Suprapubic skin (tissue), 4 donors: ENCODE results near the gene WIPF2. TPM values are rescaled to one million over a fixed set of nuclear protein-coding genes. Genes with fewer than 3 reads are reported as not detected.

Experiments
- DNase-seq, 2 donors: peaks; one replicate each; pipeline ENCODE4 v3.0.0-alpha.2; 2019; ENCODE audit warnings: low spot score in 2 of 2
- H3K27ac ChIP-seq: fragments of 200-600 bp; sonication (generic); one replicate; pipeline ENCODE4 v1.5.1; 2019
- H3K27me3 ChIP-seq: fragments of 200-600 bp; sonication (generic); one replicate; pipeline ENCODE4 v1.5.1; 2019
- H3K36me3 ChIP-seq: fragments of 200-600 bp; sonication (generic); one replicate; pipeline ENCODE4 v1.5.1; 2019
- H3K4me1 ChIP-seq: fragments of 200-600 bp; sonication (generic); one replicate; pipeline ENCODE4 v1.5.1; 2019
- H3K4me3 ChIP-seq: fragments of 200-600 bp; sonication (generic); one replicate; pipeline ENCODE4 v1.5.1; 2019; ENCODE audit warnings: mild to moderate bottlenecking
- H3K9me3 ChIP-seq: fragments of 200-600 bp; sonication (generic); one replicate; pipeline ENCODE4 v1.5.1; 2019
- EP300 ChIP-seq: sonication (generic); formaldehyde crosslinking; IDR thresholded peaks from one replicate; pipeline ENCODE4 v1.6.1; 2017; ENCODE audit warnings: antibody characterized with exemption
- POLR2A ChIP-seq, 2 donors: fragments of 450-650 bp; IDR thresholded peaks; one replicate each; pipeline ENCODE4 v1.6.1; 2017; ENCODE audit warnings: antibody characterized with exemption in 2 of 2, mild to moderate bottlenecking in 2 of 2, moderate library complexity in 2 of 2
- POLR2AphosphoS5 ChIP-seq, 3 donors: sonication (generic); formaldehyde crosslinking; IDR thresholded peaks; one replicate each; pipeline ENCODE4 v1.6.1; 2017; ENCODE audit warnings: antibody characterized with exemption in 3 of 3
- WGBS: methylation state at CpG from one replicate; pipeline ENCODE4 v1.1.5; 2018; 5-methylcytosine and 5-hydroxymethylcytosine counted together
- total RNA-seq, 4 donors: library from RNA; depleted of rRNA; stranded (reverse); fragments of >200 nt; gene quantifications; one replicate each; pipeline ENCODE4 v1.1.0, GENCODE V29; 2016
- TF ChIP-seq, protein P1 (sequence below), 2 donors: fragments of 200-600 bp in 1 of 2; fragments of 450-650 bp in 1 of 2; sonication (generic) in 1 of 2; IDR thresholded peaks; one replicate each; pipeline ENCODE4 v1.5.1; 2016 to 2019; ENCODE audit warnings: antibody characterized with exemption in 2 of 2, mild to moderate bottlenecking in 1 of 2, moderate library complexity in 1 of 2

Gene WIPF2
- total RNA-seq, 4 donors from 2014 or later: 18.2 to 25.5 (median 21.6) TPM

- H3K4me1 ChIP-seq: peaks cover 94% of the 10 kb centered on the region
- TF ChIP-seq, protein P1, sequence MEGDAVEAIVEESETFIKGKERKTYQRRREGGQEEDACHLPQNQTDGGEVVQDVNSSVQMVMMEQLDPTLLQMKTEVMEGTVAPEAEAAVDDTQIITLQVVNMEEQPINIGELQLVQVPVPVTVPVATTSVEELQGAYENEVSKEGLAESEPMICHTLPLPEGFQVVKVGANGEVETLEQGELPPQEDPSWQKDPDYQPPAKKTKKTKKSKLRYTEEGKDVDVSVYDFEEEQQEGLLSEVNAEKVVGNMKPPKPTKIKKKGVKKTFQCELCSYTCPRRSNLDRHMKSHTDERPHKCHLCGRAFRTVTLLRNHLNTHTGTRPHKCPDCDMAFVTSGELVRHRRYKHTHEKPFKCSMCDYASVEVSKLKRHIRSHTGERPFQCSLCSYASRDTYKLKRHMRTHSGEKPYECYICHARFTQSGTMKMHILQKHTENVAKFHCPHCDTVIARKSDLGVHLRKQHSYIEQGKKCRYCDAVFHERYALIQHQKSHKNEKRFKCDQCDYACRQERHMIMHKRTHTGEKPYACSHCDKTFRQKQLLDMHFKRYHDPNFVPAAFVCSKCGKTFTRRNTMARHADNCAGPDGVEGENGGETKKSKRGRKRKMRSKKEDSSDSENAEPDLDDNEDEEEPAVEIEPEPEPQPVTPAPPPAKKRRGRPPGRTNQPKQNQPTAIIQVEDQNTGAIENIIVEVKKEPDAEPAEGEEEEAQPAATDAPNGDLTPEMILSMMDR (IDR thresholded peaks at IDR 0.05): peak in 1 of 2 donors; percentile 7
- peak in 1 of 2 donors; percentile 24 for TF ChIP-seq POLR2A (IDR thresholded peaks at IDR 0.05)
- no peak for TF ChIP-seq EP300
- no peak for TF ChIP-seq POLR2AphosphoS5 (IDR thresholded peaks at IDR 0.05)
- H3K9me3 ChIP-seq: no peaks in the 10 kb centered on the region
- no peaks in the 10 kb centered on the region for H3K27me3 ChIP-seq
- 2% methylated on average over 9 of the region's 13 CpGs for WGBS
- H3K4me3 ChIP-seq: peak overlapping the region; percentile 95
- H3K36me3 ChIP-seq: no peaks in the 10 kb centered on the region
- DNase-seq: peak; percentile 72 to 76
- peak overlapping the region; percentile 96 for H3K27ac ChIP-seq
Observed at GRCh38 chr17:40318830-40319391, 99.8 kb downstream of the WIPF2 start.

DNA sequence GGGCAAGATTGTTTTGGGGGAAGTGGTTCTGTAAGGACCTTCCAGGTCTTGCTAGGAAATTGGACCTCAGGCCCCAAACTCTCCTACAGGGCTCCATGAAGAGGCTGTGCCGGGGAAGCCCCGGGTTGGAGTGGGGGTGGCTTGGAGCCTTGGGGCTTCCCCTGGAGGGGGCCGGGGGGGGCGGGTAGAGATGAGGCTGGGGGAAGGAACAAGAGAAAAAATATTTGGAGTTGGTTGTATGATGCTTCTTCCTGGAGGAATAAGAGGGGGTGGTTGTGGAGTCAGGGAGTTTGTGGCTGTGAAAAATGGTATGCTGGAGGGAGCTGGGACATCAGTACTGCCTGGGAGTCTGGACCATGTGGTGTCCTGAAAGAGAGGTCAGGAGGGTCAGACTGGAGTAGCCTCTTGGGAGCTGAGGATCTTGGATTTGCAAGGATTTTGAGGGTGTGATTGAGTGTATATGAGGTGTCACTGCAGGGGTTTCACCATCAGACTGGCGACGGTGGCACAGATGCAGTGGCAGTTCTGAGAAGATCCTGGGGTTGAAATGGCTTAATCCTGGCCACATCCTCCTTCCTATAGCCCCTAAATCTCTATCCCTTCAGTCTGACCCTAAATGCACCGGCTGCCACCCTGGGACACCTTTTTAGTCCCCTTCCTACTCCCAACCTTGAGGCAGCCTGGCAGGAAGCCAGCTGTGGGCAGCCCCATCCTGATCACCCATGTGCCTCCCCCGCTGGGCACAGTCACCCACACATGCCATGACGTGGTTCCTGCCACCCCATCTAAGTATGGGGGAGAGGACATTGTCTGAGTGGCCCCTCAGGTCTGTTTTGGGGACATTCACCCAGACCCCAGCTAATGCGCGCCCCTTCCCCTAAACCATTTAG, 100.8 kb downstream of the WIPF2 start:
- TF ChIP-seq POLR2A (IDR thresholded peaks at IDR 0.05): no peak
- TF ChIP-seq, protein P1 (IDR thresholded peaks at IDR 0.05): no peak
- TF ChIP-seq EP300: no peak
- TF ChIP-seq POLR2AphosphoS5 (IDR thresholded peaks at IDR 0.05): no peak
- WGBS: 36% methylated on average over 11 of the region's 11 CpGs
- H3K4me1 ChIP-seq: peaks cover 94% of the 10 kb centered on the region

DNA sequence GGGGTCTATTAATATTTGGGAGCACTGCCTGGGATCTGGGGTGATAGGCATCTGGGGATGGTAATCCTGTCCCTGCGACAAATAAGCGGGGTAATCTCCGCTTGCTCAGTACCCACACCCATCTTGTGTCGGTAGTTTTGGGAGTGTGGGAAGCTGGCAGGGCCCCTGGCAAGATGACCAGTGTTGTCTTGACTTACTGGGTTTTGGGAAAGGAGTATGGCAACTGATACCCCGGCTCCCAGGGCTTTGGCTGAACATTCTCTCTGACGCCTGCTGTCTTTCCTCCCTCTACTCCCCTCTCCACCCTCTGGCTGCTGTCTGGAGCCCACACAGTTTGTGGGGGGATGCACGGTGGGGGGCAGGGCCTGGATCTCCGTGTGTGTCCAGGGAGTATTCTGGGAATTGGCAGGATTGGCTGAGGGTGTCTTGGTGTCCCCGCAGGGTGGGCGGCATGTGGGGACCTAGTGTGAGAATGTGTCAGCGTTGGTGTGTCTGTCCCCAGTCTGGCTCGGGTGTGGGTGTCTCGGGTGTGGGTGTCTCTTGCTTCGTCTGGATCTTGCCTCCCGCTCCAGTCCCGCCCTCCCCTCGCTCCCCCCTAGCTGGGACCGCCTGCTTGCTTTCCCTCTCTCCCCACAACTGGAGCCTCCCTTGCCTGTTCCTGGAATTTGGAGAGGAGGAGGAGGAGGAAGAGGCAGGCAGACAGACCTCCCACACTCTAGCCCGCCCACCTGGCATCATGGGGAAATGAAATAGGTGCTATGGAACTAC, 101.8 kb downstream of the WIPF2 start:
- H3K4me3 ChIP-seq: peak overlapping the region; percentile 95
- DNase-seq: peak; percentile 91 to 93
- peak overlapping the region; percentile 96 for H3K27ac ChIP-seq
- H3K9me3 ChIP-seq: no peaks in the 10 kb centered on the region
- no peaks in the 10 kb centered on the region for H3K36me3 ChIP-seq
- WGBS: 7% methylated on average over 19 of the region's 19 CpGs
- no peak for TF ChIP-seq EP300
- no peak for TF ChIP-seq POLR2A (IDR thresholded peaks at IDR 0.05)
- TF ChIP-seq, protein P1 (IDR thresholded peaks at IDR 0.05): no peak
- TF ChIP-seq POLR2AphosphoS5 (IDR thresholded peaks at IDR 0.05): no peak
- peaks cover 94% of the 10 kb centered on the region for H3K4me1 ChIP-seq
- H3K27me3 ChIP-seq: no peaks in the 10 kb centered on the region

More for the DNA sequence above, 100.8 kb downstream of the WIPF2 start:
- DNase-seq: peak; percentile 84
- H3K27me3 ChIP-seq: no peaks in the 10 kb centered on the region
- peak overlapping the region; percentile 96 for H3K27ac ChIP-seq
- no peaks in the 10 kb centered on the region for H3K36me3 ChIP-seq
- H3K9me3 ChIP-seq: no peaks in the 10 kb centered on the region
- peak overlapping the region; percentile 95 for H3K4me3 ChIP-seq

DNA sequence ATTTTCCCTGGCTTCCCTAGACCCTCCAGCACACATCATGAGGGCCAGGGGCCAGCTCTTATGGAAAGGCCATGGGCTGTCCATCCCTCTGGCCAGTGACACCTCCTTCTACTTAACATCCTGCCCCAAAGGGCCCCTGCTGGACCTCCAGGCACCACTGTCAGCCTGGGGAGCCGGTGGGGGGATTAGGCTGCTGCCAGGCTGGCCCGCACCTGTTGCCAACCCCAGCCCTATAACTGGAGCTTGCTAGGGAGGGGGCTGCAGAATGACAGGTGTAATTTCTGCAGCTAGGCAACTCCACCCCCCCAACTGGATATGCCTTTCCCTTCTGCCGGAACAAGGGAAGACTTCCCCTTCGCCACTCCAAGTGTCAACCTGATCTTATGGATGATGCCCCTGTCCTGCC, 102.4 kb downstream of the WIPF2 start:
- Histone ChIP-seq H3K4me1 (peaks cover 94% of the 10 kb centered on the region), H3K36me3 (no peaks in the 10 kb centered on the region), H3K27ac (peak overlapping the region; percentile 96), H3K9me3 (no peaks in the 10 kb centered on the region), H3K4me3 (peak overlapping the region; percentile 95), H3K27me3 (no peaks in the 10 kb centered on the region)
- DNase-seq: no peak
- no peak for TF ChIP-seq POLR2A (IDR thresholded peaks at IDR 0.05)
- TF ChIP-seq POLR2AphosphoS5 (IDR thresholded peaks at IDR 0.05): no peak
- TF ChIP-seq EP300: no peak
- TF ChIP-seq, protein P1 (IDR thresholded peaks at IDR 0.05): no peak
- WGBS: 5% methylated on average over 4 of the region's 4 CpGs
